GM21723 (cell line): ENCODE results near the gene AK6.
"Not testable (repeated sequence)": the region's sequence is repeated elsewhere in the genome, so short reads cannot be mapped to it uniquely, and the experiment has no call there.

Source experiments
- ATAC-seq: cut with Tn5 transposase; IDR thresholded peaks from one replicate; pipeline ENCODE4 v1.9.1; 2021; ENCODE audit warnings: mild to moderate bottlenecking, moderate library complexity; ENCODE audit not compliant: unreplicated experiment

The AK6 gene

GRCh38 chr5:69341520-69342161, 27.7 kb downstream of the AK6 start:
- no peak for ATAC-seq

GRCh38 chr5:69335341-69335935, 33.9 kb downstream of the AK6 start:
- ATAC-seq = no peak

GRCh38 chr5:69334793-69335268, 34.5 kb downstream of the AK6 start:
- peak; percentile 65 for ATAC-seq

- not testable (repeated sequence) for ATAC-seq
Observed at GRCh38 chr5:69333668-69334315, 35.5 kb downstream of the AK6 start.

GRCh38 chr5:69331528-69332445, 37.5 kb downstream of the AK6 start:
- ATAC-seq = no peak

- ATAC-seq = no peak
Observed at GRCh38 chr5:69329905-69330489, 39.3 kb downstream of the AK6 start.

GRCh38 chr5:69326365-69326764, 43.0 kb downstream of the AK6 start:
- no peak for ATAC-seq

GRCh38 chr5:69317391-69317790, 51.9 kb downstream of the AK6 start:
- ATAC-seq = no peak

- no peak for ATAC-seq
Observed at GRCh38 chr5:69315972-69316371, 53.3 kb downstream of the AK6 start.

GRCh38 chr5:69313428-69313827, 55.9 kb downstream of the AK6 start:
- ATAC-seq = no peak

- ATAC-seq = no peak
Observed at GRCh38 chr5:69312459-69313160, 56.7 kb downstream of the AK6 start.

GRCh38 chr5:69309380-69309779, 59.9 kb downstream of the AK6 start:
- no peak for ATAC-seq

GRCh38 chr5:69308046-69308553, 61.2 kb downstream of the AK6 start:
- no peak for ATAC-seq

GRCh38 chr5:69305512-69305911, 63.8 kb downstream of the AK6 start:
- no peak for ATAC-seq
